HG03521 (cell line): ENCODE results near the gene LMTK3.

ENCODE experiments used
- ATAC-seq: cut with Tn5 transposase; IDR thresholded peaks from one replicate; pipeline ENCODE4 v1.9.1; 2021; ENCODE audit warnings: mild to moderate bottlenecking, moderate library complexity; ENCODE audit not compliant: unreplicated experiment

LMTK3 gene

DNA sequence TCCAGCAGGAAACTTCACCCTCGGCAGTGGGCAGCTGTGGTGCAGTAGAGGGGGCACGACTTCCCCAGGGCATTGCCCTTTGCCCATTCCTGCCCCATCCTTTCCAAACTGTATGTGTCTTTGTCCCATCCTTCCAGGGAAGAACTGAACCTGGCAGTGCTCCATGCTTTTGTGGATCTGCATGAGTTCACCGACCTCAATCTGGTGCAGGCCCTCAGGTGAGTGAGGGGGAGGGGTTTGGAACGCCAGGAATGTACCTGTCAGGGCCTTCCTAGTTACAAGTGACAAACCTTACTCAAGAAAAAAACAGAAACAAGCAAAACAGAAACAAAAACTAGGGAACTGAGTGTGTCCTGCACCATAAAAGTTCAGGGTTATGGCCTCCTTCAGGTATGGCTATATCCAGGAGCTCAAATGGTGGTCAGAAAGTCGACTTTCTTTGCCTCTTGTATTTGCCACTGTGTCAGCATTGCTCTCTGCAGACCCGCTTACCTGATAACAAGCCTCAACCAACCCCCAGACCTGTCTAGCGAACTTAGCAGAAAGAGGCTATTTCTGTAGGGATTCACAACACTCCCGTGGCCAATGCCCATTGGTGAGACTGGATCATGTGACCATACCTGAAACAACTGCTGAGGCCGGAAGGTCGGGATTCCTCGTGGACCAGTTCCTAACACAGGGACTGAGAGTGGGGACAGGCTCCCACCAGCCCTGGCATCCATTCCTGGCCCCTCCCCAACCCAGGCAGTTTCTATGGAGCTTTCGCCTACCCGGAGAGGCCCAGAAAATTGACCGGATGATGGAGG lies 38.3 kb downstream of the LMTK3 start:
- ATAC-seq = no peak

GRCh38 chr19:48471836-48472235 lies 39.8 kb downstream of the LMTK3 start:
- no peak for ATAC-seq

DNA sequence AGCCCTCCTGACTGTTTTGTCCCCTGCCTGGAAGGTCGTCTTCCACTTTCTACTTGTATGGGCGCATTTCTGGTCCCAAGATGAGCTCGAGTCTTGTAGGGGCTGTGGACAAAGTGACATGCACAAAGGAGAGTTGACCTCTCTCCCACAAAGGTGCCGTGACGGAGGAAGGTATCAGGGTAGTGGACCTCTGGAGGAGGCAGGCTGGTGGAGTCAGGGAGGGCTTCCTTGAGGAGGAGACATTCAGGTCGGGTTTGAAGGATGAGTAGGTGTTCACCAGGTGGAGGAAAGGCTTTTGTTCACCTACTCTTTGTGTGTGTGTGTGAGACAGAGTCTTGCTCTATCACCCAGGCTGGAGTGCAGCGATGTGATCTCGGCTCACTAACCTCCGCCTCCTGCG lies 40.8 kb downstream of the LMTK3 start:
- no peak for ATAC-seq

- no peak for ATAC-seq
Measured at GRCh38 chr19:48469934-48470680, 41.5 kb downstream of the LMTK3 start.

DNA sequence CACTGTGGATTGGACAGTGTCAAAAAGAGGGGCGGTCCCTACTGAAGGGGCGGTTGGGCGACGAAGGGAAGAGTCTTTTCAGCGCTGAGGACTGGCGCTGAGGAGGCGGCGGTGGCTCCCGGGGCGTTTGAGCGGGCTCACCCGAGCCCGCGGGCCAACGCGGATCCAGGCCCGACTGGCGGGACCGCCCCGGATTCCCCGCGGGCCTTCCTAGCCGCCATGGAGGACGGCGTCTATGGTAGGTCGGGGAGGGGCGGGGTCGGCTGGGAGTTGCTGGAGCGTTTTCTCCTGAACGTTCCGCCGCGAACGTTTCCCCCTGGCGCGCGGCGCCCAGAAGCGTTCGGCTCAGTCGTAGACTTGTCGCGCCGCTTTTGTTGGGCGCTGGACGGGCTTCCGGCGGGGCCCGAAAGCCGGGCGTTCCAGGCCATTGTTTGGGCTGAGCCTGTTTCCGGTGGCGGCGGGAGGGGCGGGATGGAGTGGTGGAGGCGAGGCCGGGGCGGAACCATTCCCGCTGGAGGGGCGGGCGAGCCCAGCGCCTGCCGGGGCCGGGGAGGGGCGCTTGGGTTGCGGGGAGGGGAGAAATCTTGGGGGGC lies 42.2 kb downstream of the LMTK3 start, which contains the start of gene CYTH2:
Gene CYTH2, plus strand, starts transcription at position 81 of the 593 bp plus-strand sequence. Its CDS starts 139 bp downstream, at position 220.
- ATAC-seq = peak; percentile 12

DNA sequence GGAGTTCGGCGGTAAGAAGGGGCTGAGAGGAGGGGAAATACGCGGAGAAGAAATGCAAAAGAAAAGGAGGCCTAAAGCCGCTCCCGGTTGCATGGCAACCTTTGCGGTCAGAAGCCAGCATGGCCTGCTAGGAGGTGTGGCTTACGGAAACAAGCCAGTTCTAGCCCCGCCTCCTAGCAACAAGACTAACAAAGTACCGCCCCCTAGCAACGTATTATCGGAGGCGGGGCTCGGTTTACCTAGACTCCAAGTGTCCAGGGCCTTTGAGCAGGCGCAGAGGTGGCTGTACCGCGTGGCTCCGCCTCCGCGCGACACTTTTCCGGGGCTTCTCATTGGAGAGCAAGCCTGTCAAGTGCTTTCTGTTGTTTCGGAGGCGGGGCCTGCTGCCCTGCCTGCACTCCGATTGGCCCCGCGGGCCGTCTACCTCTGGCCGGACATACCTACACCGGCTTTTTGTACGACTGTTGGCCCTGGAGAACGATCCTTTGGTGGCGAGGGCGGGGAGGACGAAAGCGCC lies 42.8 kb downstream of the LMTK3 start:
- ATAC-seq = peak; percentile 87

DNA sequence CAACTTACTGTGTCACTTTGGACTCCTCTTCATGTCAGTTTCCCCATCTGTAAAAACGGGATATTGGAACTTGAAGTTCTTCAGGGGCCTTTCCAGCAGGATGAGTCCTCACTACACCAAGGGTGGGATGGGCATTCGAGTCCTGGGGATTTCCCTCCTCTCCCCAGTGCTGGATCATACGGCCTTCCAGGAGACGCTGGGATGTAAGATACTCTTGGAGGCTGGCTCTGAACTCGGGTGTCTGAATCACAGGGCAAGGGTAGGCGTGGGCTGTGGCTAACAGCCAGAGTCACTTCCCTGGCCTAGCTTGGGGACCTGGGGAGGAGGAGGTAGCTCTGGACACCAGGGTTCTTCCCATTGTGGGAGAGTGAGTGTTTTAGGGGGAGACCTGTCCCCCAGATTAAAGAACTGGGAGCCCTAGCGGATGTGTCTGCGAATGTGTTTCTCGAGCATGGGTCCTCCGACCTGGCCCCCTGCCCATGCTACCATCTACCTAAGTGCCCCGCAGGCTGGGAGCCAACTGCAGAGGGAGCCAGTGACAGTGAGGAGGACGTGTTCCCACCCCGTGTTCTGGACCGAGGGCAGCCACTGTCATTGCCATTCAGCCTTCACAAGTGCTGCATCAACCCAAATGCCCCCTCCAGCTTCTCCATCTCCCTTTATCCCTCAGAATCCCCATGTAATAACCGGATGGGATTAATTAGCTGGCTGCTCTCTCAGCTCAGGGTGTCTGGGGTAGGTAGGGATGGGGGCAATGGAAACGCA lies 44.9 kb downstream of the LMTK3 start:
- ATAC-seq = no peak

DNA sequence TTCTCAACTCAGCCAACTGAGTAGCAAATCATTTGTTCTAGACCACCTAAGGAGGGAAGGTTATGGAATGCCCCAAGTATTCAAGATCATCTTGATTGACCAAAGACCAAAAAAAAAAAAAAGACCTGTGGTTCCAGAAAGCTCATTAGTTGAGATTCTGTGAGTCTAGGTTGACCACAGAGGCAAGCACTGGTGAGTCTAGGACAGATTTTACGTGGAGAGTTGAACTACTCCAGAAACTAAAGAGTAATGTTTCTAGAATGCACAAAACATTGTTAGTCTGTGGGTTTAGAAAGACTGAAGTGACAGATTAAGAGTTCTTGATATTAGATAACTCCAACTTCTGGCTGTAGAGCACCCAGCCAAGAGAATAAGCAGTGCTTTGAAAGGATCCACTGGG lies 46.4 kb downstream of the LMTK3 start:
- ATAC-seq = no peak

- ATAC-seq = no peak
Measured at GRCh38 chr19:48461982-48462655, 49.5 kb downstream of the LMTK3 start.

DNA sequence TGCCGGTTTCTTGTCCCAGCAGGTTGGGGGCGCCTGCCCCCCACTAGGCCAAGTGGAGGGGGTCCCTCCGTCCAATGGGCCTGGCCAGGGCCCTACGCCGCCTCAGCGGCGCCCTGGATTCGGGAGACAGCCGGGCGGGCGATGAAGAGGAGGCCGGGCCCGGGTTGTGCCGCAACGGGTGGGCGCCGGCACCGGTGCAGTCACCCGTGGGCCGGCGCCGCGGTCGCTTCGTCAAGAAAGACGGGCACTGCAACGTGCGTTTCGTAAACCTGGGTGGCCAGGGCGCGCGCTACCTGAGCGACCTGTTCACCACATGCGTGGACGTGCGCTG lies 50.0 kb downstream of the LMTK3 start:
- ATAC-seq = no peak

GRCh38 chr19:48458016-48458415 lies 53.6 kb downstream of the LMTK3 start:
- ATAC-seq = no peak

DNA sequence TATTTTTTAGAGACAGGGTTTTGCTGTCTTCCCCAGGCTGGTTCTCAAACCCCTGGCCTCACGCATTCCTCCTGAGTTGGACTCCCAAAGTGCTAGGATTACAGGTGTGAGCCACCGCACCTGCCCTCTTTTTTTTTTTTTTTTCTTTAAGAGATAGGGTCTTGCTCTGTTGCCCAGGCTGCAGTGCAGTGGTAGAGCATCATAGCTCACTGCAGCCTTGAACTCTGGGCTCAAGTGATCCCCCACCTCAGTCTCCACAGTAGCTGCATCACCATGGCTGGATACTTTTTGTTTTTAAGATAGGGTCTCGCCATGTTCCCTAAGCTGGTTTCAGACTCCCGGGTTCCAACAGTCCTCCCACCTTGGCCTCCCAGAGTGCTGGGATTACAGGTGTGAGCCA lies 54.8 kb downstream of the LMTK3 start:
- ATAC-seq = no peak

GRCh38 chr19:48455908-48456562 lies 55.6 kb downstream of the LMTK3 start:
- no peak for ATAC-seq

GRCh38 chr19:48455171-48455907 lies 56.3 kb downstream of the LMTK3 start, which contains the start of gene KCNJ14:
Gene KCNJ14, plus strand, starts transcription at chr19:48455574. Its CDS starts 6,151 bp downstream, at chr19:48461725.
- no peak for ATAC-seq

DNA sequence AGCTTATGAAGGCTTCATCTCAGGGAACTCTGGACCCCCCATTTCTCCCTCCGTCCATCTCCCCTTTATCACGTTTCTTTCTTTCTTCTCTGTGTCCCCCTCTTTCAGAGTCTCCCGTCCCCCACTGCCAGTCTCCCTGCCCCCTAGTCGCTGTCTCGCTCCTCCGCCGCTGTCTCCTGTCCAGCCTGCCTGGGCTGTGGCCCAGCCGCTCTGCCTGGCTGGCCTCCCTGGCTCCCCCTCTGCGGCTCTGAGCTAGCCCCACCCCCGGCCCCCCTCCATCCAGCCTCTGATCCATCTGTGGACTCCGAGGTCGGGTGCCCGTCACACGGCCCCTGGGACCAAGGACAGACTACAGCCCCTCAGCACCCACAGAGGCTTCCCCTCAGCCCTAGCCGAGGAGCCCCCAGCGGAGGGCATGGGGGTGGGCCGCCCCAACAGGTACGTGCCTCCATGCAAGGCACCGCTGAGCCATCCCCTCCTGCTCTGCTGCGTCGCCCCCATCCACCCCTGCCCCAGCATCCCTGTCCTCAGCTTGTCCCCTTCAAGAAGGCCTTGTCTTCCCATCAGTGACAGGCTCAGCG lies 57.4 kb downstream of the LMTK3 start:
- ATAC-seq = no peak

GRCh38 chr19:48452289-48453190 lies 59.1 kb downstream of the LMTK3 start:
- ATAC-seq = no peak

GRCh38 chr19:48451624-48452023 lies 60.0 kb downstream of the LMTK3 start:
- no peak for ATAC-seq

DNA sequence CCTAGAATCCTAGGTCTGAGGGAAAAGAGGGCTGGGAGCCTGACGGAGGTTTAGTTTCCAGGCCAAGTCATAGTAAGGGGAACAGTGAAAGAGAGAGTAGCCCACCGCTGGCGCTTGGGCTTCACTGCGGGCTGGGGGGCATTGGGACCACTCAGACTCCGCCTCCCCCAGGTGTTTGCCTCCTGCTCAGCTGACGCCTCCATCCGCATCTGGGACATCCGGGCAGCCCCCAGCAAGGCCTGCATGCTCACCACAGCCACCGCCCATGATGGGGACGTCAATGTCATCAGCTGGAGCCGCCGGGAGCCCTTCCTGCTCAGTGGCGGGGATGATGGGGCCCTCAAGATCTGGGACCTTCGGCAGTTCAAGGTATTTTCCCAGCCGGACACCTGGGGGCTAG lies 60.8 kb downstream of the LMTK3 start:
- no peak for ATAC-seq
